Panc1 (cell line): ENCODE data around the gene MXRA8. TPM values are rescaled to one million over a fixed set of nuclear protein-coding genes. Genes with fewer than 3 reads are reported as not detected.

ENCODE experiments used
- ATAC-seq: fragments of 200-7000 bp; cut with Tn5 transposase; 2 replicates; pipeline ENCODE4 v1.9.1; 2020; ENCODE audit warnings: mild to moderate bottlenecking, moderate library complexity
- BruUV-seq: library from RNA; stranded (reverse); fragments of 400-500 nt; replicated peaks from 2 replicates; lab custom pipeline; 2021; lab: Mats Ljungman, UMichigan
- CTCF ChIA-PET: fragments of 300-600 bp; sonication (Branson Sonifier 250); formaldehyde crosslinking; loops from one replicate; lab custom pipeline; 2022; ENCODE audit warnings: antibody characterized with exemption; lab: Charles Lee
- POLR2A ChIA-PET: fragments of 300-600 bp; sonication (Branson Sonifier 250); formaldehyde crosslinking; loops from one replicate; lab custom pipeline; 2022; ENCODE audit warnings: antibody characterized with exemption; lab: Charles Lee
- DNase-seq: peaks from one replicate; pipeline ENCODE4 v3.0.0-alpha.2; 2010; ENCODE audit warnings: low read depth, low spot score
- H3K27ac ChIP-seq: 2 replicates; pipeline ENCODE4 v1.5.1; 2011; ENCODE audit warnings: mild to moderate bottlenecking, low read length, inconsistent platforms
- H3K27me3 ChIP-seq: fragments of 200-500 bp; sonication (Bioruptor generic); 2 replicates; pipeline ENCODE4 v1.6.0; 2014; ENCODE audit warnings: low read length, inconsistent platforms; ENCODE audit not compliant: control insufficient read depth, insufficient read depth
- H3K36me3 ChIP-seq: fragments of 200-500 bp; sonication (Bioruptor generic); 2 replicates; pipeline ENCODE4 v1.5.1; 2014; ENCODE audit warnings: inconsistent platforms, mild to moderate bottlenecking, low read length, moderate library complexity; ENCODE audit not compliant: control insufficient read depth, insufficient read depth
- H3K4me1 ChIP-seq: 2 replicates; pipeline ENCODE4 v1.5.1; 2011; ENCODE audit warnings: inconsistent platforms, mild to moderate bottlenecking, low read length, moderate library complexity; ENCODE audit not compliant: control insufficient read depth, insufficient read depth
- H3K4me3 ChIP-seq, 2 experiments: 2 replicates each; pipeline ENCODE4 v1.5.1; 2011 to 2012; ENCODE audit warnings: low read depth in 2 of 2, low read length in 2 of 2, mild to moderate bottlenecking in 2 of 2, inconsistent platforms in 1 of 2, moderate library complexity in 1 of 2
- H3K9me3 ChIP-seq: fragments of 200-500 bp; sonication (Bioruptor generic); 2 replicates; pipeline ENCODE4 v1.5.1; 2014; ENCODE audit warnings: low read depth, mild to moderate bottlenecking, inconsistent platforms, low read length, moderate library complexity; ENCODE audit not compliant: control insufficient read depth, insufficient read depth
- POLR2AphosphoS5 ChIP-seq: IDR thresholded peaks from 2 replicates; pipeline ENCODE4 v1.6.1; 2012; ENCODE audit warnings: mild to moderate bottlenecking, low read depth, low read length, moderate library complexity
- SIN3A ChIP-seq: IDR thresholded peaks from 2 replicates; pipeline ENCODE4 v1.6.1; 2012; ENCODE audit warnings: low read depth, mild to moderate bottlenecking, low read length, moderate library complexity, borderline replicate concordance; ENCODE audit not compliant: insufficient read depth
- TCF7L2 ChIP-seq: IDR thresholded peaks from 2 replicates; pipeline ENCODE4 v1.6.1; 2011; ENCODE audit warnings: mild to moderate bottlenecking, low read depth, low read length, inconsistent platforms
- in situ Hi-C: cut with HindIII; loops from 2 replicates; pipeline ENCODE4 v1.10.0; 2016; ENCODE audit warnings: low sequenced_read_pairs, low pct_unique_long_range_greater_than_20kb
- intact Hi-C: fragments of 100-400 bp; cut with micrococcal nuclease; formaldehyde crosslinking; loops from one replicate; pipeline ENCODE4 v1.10.0; 2022; ENCODE audit not compliant: unreplicated experiment
- total RNA-seq: library from RNA; stranded (reverse); gene quantifications from one replicate; pipeline ENCODE4 v1.2.1, GENCODE V29; 2021; ENCODE audit not compliant: unreplicated experiment
- TF ChIP-seq, protein P1 (sequence below): fragments of 450-650 bp; IDR thresholded peaks from 2 replicates; pipeline ENCODE4 v1.5.1; 2017; ENCODE audit warnings: mild to moderate bottlenecking
- TF ChIP-seq, protein P2 (sequence below), 2 experiments: IDR thresholded peaks; 2 replicates each; pipeline ENCODE4 v1.6.1; 2011 to 2012; ENCODE audit warnings: low read depth in 2 of 2, control low read depth in 1 of 2, low read length in 1 of 2, mild to moderate bottlenecking in 1 of 2, moderate library complexity in 1 of 2; ENCODE audit not compliant: insufficient read depth in 1 of 2

MXRA8 gene
- total RNA-seq, 1 experiment from 2014 or later, result 96.0 TPM

DNA sequence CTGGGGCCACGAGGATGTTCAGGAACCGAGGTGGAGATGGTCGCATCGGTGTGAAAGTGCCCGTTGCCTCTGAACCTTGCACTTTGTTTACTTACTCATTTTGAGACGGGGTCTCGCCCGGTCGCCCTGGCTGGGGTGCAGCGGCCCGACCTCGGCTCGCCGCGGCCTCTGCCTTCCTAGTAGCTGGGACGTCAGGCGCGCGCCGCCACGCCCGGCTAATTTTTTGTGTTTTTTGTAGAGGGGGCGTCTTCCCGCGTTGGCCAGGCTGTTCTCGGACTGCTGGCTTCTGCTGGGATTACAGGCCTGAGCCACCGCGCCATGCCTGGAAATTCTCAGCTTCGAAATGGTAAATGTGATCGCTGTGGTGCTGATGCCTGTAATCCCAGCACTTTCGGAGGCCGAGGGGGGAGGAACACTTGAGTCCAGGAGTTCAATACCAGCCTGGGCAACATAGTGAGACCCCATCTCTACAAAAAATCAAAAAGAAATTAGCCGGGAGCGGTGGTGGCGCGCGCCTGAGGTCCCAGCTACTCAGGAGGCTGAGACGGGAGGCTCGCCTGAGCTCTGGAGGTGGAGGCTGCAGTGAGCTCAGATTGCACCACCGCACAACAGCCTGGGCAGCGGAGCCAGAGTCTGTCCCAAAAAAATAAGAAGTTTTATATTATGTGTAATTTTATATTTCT lies 49.4 kb upstream of the MXRA8 start:
- H3K9me3 ChIP-seq, result no peaks in the 10 kb centered on the region
- H3K27me3 ChIP-seq, result no peaks in the 10 kb centered on the region
- intact Hi-C loops (no loop called here), in situ Hi-C loops (no loop called here)
- POLR2A ChIA-PET, result interaction anchor here (0.5 to 1.0 kb wide), 2 partner anchors 24 to 91 kb away, joined by 3 to 8 read pairs; no protein-coding TSS in a partner anchor
- peaks cover 28% of the 10 kb centered on the region for H3K4me1 ChIP-seq
- CTCF ChIA-PET, result no interaction called here
- H3K4me3 ChIP-seq, result peak overlapping the region; percentile 81 to 88
- peak overlapping the region; percentile 96 for H3K27ac ChIP-seq
- peaks cover 8% of the 10 kb centered on the region for H3K36me3 ChIP-seq
- BruUV-seq, result no TSS peak
- TF ChIP-seq TCF7L2, result no peak
- TF ChIP-seq, protein P1, sequence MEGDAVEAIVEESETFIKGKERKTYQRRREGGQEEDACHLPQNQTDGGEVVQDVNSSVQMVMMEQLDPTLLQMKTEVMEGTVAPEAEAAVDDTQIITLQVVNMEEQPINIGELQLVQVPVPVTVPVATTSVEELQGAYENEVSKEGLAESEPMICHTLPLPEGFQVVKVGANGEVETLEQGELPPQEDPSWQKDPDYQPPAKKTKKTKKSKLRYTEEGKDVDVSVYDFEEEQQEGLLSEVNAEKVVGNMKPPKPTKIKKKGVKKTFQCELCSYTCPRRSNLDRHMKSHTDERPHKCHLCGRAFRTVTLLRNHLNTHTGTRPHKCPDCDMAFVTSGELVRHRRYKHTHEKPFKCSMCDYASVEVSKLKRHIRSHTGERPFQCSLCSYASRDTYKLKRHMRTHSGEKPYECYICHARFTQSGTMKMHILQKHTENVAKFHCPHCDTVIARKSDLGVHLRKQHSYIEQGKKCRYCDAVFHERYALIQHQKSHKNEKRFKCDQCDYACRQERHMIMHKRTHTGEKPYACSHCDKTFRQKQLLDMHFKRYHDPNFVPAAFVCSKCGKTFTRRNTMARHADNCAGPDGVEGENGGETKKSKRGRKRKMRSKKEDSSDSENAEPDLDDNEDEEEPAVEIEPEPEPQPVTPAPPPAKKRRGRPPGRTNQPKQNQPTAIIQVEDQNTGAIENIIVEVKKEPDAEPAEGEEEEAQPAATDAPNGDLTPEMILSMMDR, result no peak
- TF ChIP-seq SIN3A, result no peak
- TF ChIP-seq, protein P2, sequence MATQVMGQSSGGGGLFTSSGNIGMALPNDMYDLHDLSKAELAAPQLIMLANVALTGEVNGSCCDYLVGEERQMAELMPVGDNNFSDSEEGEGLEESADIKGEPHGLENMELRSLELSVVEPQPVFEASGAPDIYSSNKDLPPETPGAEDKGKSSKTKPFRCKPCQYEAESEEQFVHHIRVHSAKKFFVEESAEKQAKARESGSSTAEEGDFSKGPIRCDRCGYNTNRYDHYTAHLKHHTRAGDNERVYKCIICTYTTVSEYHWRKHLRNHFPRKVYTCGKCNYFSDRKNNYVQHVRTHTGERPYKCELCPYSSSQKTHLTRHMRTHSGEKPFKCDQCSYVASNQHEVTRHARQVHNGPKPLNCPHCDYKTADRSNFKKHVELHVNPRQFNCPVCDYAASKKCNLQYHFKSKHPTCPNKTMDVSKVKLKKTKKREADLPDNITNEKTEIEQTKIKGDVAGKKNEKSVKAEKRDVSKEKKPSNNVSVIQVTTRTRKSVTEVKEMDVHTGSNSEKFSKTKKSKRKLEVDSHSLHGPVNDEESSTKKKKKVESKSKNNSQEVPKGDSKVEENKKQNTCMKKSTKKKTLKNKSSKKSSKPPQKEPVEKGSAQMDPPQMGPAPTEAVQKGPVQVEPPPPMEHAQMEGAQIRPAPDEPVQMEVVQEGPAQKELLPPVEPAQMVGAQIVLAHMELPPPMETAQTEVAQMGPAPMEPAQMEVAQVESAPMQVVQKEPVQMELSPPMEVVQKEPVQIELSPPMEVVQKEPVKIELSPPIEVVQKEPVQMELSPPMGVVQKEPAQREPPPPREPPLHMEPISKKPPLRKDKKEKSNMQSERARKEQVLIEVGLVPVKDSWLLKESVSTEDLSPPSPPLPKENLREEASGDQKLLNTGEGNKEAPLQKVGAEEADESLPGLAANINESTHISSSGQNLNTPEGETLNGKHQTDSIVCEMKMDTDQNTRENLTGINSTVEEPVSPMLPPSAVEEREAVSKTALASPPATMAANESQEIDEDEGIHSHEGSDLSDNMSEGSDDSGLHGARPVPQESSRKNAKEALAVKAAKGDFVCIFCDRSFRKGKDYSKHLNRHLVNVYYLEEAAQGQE (IDR thresholded peaks at IDR 0.05; ENCODE audit: insufficient read depth in 1 of 2, low read depth in 2 of 2, low read length in 1 of 2), result no peak
- TF ChIP-seq POLR2AphosphoS5, result peak; percentile 23; the same call in 1 of the 2 replicates
- DNase-seq (no peak), ATAC-seq (peak; percentile 27)

DNA sequence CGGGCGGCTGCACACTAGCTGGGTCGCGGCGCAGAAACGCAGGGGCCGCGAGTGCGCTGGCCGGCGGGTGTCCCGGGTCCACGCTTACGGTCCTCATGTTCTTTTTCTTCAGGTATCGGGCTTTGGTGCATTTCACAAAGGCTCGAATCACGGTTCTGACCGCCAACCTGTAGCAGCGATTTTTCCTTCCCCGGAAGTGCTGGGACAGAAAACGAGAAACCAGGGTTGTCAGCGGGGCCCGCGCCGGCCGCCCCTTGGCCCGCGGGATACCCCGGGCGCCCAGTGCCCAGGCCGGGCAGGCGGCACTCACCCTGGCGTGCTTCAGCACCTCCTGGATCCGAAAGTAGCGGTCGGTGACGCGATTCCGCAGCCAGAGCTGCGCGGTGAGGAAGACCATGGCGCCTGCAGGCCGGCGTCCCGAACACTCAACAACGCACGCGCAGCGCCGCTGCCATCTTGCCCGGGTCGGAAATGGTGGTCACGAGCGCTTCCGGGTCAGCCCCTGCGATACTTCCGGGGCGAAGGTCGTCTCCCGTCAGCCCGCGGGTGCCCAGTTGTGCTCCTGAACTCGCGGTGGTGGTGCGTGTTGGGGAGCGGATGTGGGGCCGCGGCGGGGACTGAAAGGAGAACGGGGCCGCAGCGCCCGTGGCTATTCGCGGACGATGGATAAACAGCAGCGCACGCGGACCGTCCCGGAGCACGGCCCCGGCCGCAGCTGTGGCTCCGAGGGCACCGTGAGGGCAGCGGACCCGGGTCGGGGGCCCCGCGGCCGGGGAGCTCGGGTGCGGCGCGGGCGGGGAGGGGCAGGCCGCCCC lies 48.7 kb upstream of the MXRA8 start, which contains the start of gene MRPL20:
TSS of gene MRPL20 (minus strand) at position 473 of the 815 bp plus-strand sequence. CDS start at position 397, 76 bp downstream.
- Histone ChIP-seq H3K27ac (peak within 1 kb of the TSS; percentile 96), H3K4me3 (peak within 1 kb of the TSS; percentile 81 to 88), H3K4me1 (peaks cover 36% of the 10 kb centered on the region), H3K36me3 (peaks cover 8% of the 10 kb centered on the region), H3K9me3 (no peaks in the 10 kb centered on the region), H3K27me3 (no peaks in the 10 kb centered on the region)
- TF ChIP-seq SIN3A (peak; percentile 86; the same call in 1 of the 2 replicates), POLR2AphosphoS5 (peak; percentile 94), TCF7L2 (0 out of 2 replicates have a peak, but pooled peaks have one; percentile 39)
- TF ChIP-seq, protein P2 (IDR thresholded peaks at IDR 0.05; ENCODE audit: insufficient read depth in 1 of 2, low read depth in 2 of 2, low read length in 1 of 2), result 0 out of 4 replicates have a peak, but pooled peaks of 1 of the 2 experiments have one; percentile 12
- TF ChIP-seq, protein P1, result no peak
- ChIA-PET POLR2A (interaction anchor here (0.5 to 1.0 kb wide), 2 partner anchors 25 to 92 kb away, joined by 3 to 8 read pairs; no protein-coding TSS in a partner anchor), CTCF (no interaction called here)
- intact Hi-C loops, result no loop called here
- DNase-seq (no peak), ATAC-seq (peak; percentile 93)
- no TSS peak for BruUV-seq
- in situ Hi-C loops, result no loop called here
